Dermis blood vessel endothelial cell (primary cell): Measurements from ENCODE around the gene ACYP1. TPM values are rescaled to one million over a fixed set of nuclear protein-coding genes. Genes with fewer than 3 reads are reported as not detected.

Experiments used
- DNase-seq: peaks from one replicate; pipeline ENCODE4 v3.0.0; 2010
- total RNA-seq: library from RNA; depleted of rRNA; stranded (reverse); fragments of >200 nt; gene quantifications from 2 replicates; pipeline ENCODE4 v1.2.3, GENCODE V29; 2014

Gene ACYP1
- total RNA-seq, 1 donor from 2014 or later: 6.6 TPM

GRCh38 chr14:75040507-75040906, 23.3 kb downstream of the ACYP1 start:
- DNase-seq: no peak

GRCh38 chr14:75032939-75033338, 30.9 kb downstream of the ACYP1 start:
- DNase-seq: no peak

- DNase-seq: no peak
Observed at GRCh38 chr14:75030147-75030546, 33.7 kb downstream of the ACYP1 start.

GRCh38 chr14:75025876-75026275, 37.9 kb downstream of the ACYP1 start:
- DNase-seq: no peak

- DNase-seq: peak; percentile 82
Observed at GRCh38 chr14:75025082-75025481, 38.7 kb downstream of the ACYP1 start.

GRCh38 chr14:75023108-75023507, 40.7 kb downstream of the ACYP1 start:
- DNase-seq: peak; percentile 48

- DNase-seq: peak; percentile 52
Observed at GRCh38 chr14:75022655-75023054, 41.2 kb downstream of the ACYP1 start.

- no peak for DNase-seq
Observed at GRCh38 chr14:75018694-75019093, 45.1 kb downstream of the ACYP1 start.

- DNase-seq: no peak
Observed at GRCh38 chr14:75016815-75017214, 47.0 kb downstream of the ACYP1 start.

- no peak for DNase-seq
Observed at GRCh38 chr14:75015496-75015895, 48.3 kb downstream of the ACYP1 start.

- no peak for DNase-seq
Observed at GRCh38 chr14:75013290-75013689, 50.5 kb downstream of the ACYP1 start.

- peak; percentile 74 for DNase-seq
Observed at GRCh38 chr14:75011356-75011994, 52.3 kb downstream of the ACYP1 start.

GRCh38 chr14:75010472-75011093, 53.2 kb downstream of the ACYP1 start:
- no peak for DNase-seq

GRCh38 chr14:75009176-75009575, 54.6 kb downstream of the ACYP1 start:
- no peak for DNase-seq

GRCh38 chr14:75005357-75005756, 58.5 kb downstream of the ACYP1 start:
- DNase-seq: no peak

GRCh38 chr14:75003250-75004027, 60.4 kb downstream of the ACYP1 start:
- DNase-seq: peak; percentile 46

Other genes with a start within 250 kb of the ACYP1 start
- not detected in 2 replicates for gene PROX2, start 187.9 kb downstream of the ACYP1 start, total RNA-seq
- 58.0 and 91.4 TPM in 2 replicates for gene DLST, start 182.1 kb downstream of the ACYP1 start, total RNA-seq
- 10.4 and 12.4 TPM in 2 replicates for gene RPS6KL1, start 140.8 kb downstream of the ACYP1 start, total RNA-seq
- 126 and 252 TPM in 2 replicates for gene PGF, start 108.4 kb downstream of the ACYP1 start, total RNA-seq
- gene EIF2B2, start 61.1 kb downstream of the ACYP1 start, total RNA-seq: 85.6 and 134 TPM in 2 replicates
- 17.7 and 18.7 TPM in 2 replicates for gene MLH3, start 12.6 kb downstream of the ACYP1 start, total RNA-seq
- gene ZC2HC1C, start 5.6 kb upstream of the ACYP1 start, total RNA-seq: 0.34 and 0.84 TPM in 2 replicates
- gene NEK9, start 63.0 kb upstream of the ACYP1 start, total RNA-seq: 49.9 and 62.4 TPM in 2 replicates
- 271 and 313 TPM in 2 replicates for gene TMED10, start 112.6 kb upstream of the ACYP1 start, total RNA-seq
- gene FOS, start 214.8 kb upstream of the ACYP1 start, total RNA-seq: 8.2 and 127 TPM in 2 replicates